HepG2 (cell line): Measurements from ENCODE around the gene SORBS2. TPM values are rescaled to one million over a fixed set of nuclear protein-coding genes. Genes with fewer than 3 reads are reported as not detected.

Experiments used
- ATAC-seq: fragments of 200-7000 bp; cut with Tn5 transposase; 3 replicates; pipeline ENCODE4 v1.9.1; 2020; ENCODE audit warnings: mild to moderate bottlenecking, moderate library complexity
- BruUV-seq: library from RNA; stranded (reverse); fragments of 400-500 nt; replicated peaks from 2 replicates; lab custom pipeline; 2021; lab: Mats Ljungman, UMichigan
- CTCF ChIA-PET: fragments of 300-600 bp; formaldehyde crosslinking; extraction: SDS; loops from one replicate; lab custom pipeline; 2021; ENCODE audit warnings: low total read pairs, inconsistent platforms, low intra/inter-chr PET ratio; lab: Yijun Ruan, JAX
- POLR2A ChIA-PET: fragments of 350-600 bp; sonication (Branson Sonifier 250); formaldehyde crosslinking; loops from one replicate; lab custom pipeline; 2020; ENCODE audit warnings: antibody characterized with exemption, inconsistent platforms; lab: Yijun Ruan, JAX
- DNase-seq: peaks from one replicate; pipeline ENCODE4 v3.0.0-alpha.2; 2015; ENCODE audit warnings: low spot score
- FAIRE-seq: peaks from 3 replicates; lab custom pipeline; 2011; peaks lifted over from hg19 to GRCh38; lab: Jason Lieb, UNC
- H2AFZ ChIP-seq: one replicate; pipeline ENCODE4 v1.6.1; 2011; ENCODE audit warnings: low read length, inconsistent platforms
- H3K27ac ChIP-seq: fragments of 300-600 bp; 3 replicates; pipeline ENCODE4 v1.8.0; 2011; ENCODE audit warnings: mixed run types, mild to moderate bottlenecking, mixed read lengths, low read length, inconsistent platforms; ENCODE audit not compliant: insufficient read depth; ENCODE audit errors: extremely low read length
- H3K27me3 ChIP-seq, 2 experiments: fragments of 200-600 bp in 1 of 2; 2 replicates in 1 of 2; 3 replicates in 1 of 2; pipeline versions ENCODE4 v1.6.0 to v1.8.0; 2011; ENCODE audit warnings: low read length in 2 of 2, mild to moderate bottlenecking in 2 of 2, moderate library complexity in 2 of 2, inconsistent platforms in 1 of 2; ENCODE audit not compliant: insufficient read depth in 2 of 2, control insufficient read depth in 1 of 2
- H3K36me3 ChIP-seq, 2 experiments: fragments of 200-600 bp in 1 of 2; replicated peaks in 1 of 2; 2 replicates in 1 of 2; 3 replicates in 1 of 2; pipeline versions ENCODE4 v1.5.1 to v1.8.0; 2011; ENCODE audit warnings: low read length in 2 of 2, inconsistent platforms in 1 of 2; ENCODE audit not compliant: insufficient read depth in 2 of 2, control insufficient read depth in 1 of 2
- H3K4me1 ChIP-seq: 2 replicates; pipeline ENCODE4 v1.5.1; 2012; ENCODE audit warnings: low read length, inconsistent platforms; ENCODE audit not compliant: insufficient read depth
- H3K4me2 ChIP-seq: 2 replicates; pipeline ENCODE4 v1.6.0; 2011; ENCODE audit warnings: low read depth, low read length, inconsistent platforms
- H3K4me3 ChIP-seq, 3 experiments: fragments of 200-600 bp in 1 of 3; sonication (generic), shearing (Covaris generic) in 1 of 3; replicated peaks in 1 of 3; 2 replicates each; pipeline ENCODE4 v1.5.1; 2011 to 2016; ENCODE audit warnings: low read length in 3 of 3, inconsistent platforms in 2 of 3, low read depth in 2 of 3, mild to moderate bottlenecking in 2 of 3, control low read depth in 1 of 3, mixed read lengths in 1 of 3; ENCODE audit not compliant: insufficient read depth in 1 of 3
- H3K79me2 ChIP-seq: one replicate; pipeline ENCODE4 v1.6.1; 2011; ENCODE audit warnings: low read length, inconsistent platforms; ENCODE audit not compliant: insufficient read depth
- H3K9ac ChIP-seq: 2 replicates; pipeline ENCODE4 v1.6.0; 2011; ENCODE audit warnings: mild to moderate bottlenecking, low read depth, low read length, inconsistent platforms; ENCODE audit not compliant: insufficient read depth
- H3K9me3 ChIP-seq: 2 replicates; pipeline ENCODE4 v1.5.1; 2012; ENCODE audit warnings: mild to moderate bottlenecking, low read length
- H4K20me1 ChIP-seq: 2 replicates; pipeline ENCODE4 v1.6.0; 2011; ENCODE audit warnings: inconsistent platforms, mild to moderate bottlenecking, low read length, moderate library complexity; ENCODE audit not compliant: insufficient read depth
- ATF3 ChIP-seq: sonication (generic); formaldehyde crosslinking; IDR thresholded peaks from 2 replicates; pipeline ENCODE4 v1.4.0; 2020; ENCODE audit warnings: missing genetic modification reagents
- CEBPG ChIP-seq: IDR thresholded peaks from 2 replicates; pipeline ENCODE4 v1.6.1; 2016
- CENPX ChIP-seq: sonication (generic); formaldehyde crosslinking; IDR thresholded peaks from 2 replicates; pipeline ENCODE4 v1.9.0; 2021; ENCODE audit warnings: mild to moderate bottlenecking, missing genetic modification reagents, moderate library complexity
- DBP ChIP-seq: sonication (generic); formaldehyde crosslinking; IDR thresholded peaks from 2 replicates; pipeline ENCODE4 v1.4.0; 2020; ENCODE audit warnings: missing genetic modification reagents; ENCODE audit errors: not compliant biosample characterization
- ETS1 ChIP-seq: sonication (generic); formaldehyde crosslinking; IDR thresholded peaks from 2 replicates; pipeline ENCODE4 v1.4.0; 2020; ENCODE audit warnings: missing genetic modification reagents
- LBX2 ChIP-seq: sonication (generic); formaldehyde crosslinking; IDR thresholded peaks from 2 replicates; pipeline ENCODE4 v1.5.0; 2020; ENCODE audit warnings: missing genetic modification reagents, mild to moderate bottlenecking, borderline replicate concordance
- MAF1 ChIP-seq: sonication (generic); formaldehyde crosslinking; IDR thresholded peaks from 2 replicates; pipeline ENCODE4 v1.5.0; 2020; ENCODE audit warnings: missing genetic modification reagents, borderline replicate concordance
- PAF1 ChIP-seq: IDR thresholded peaks from 2 replicates; pipeline ENCODE4 v1.6.1; 2016; ENCODE audit warnings: missing genetic modification reagents, missing compliant biosample characterization
- PREB ChIP-seq: sonication (generic); formaldehyde crosslinking; IDR thresholded peaks from 2 replicates; pipeline ENCODE4 v1.4.0; 2020; ENCODE audit warnings: missing genetic modification reagents
- SMC3 ChIP-seq: IDR thresholded peaks from 2 replicates; pipeline ENCODE4 v1.6.1; 2011; ENCODE audit warnings: low read length, improper control_type of control experiment
- THAP8 ChIP-seq: sonication (generic); formaldehyde crosslinking; IDR thresholded peaks from 2 replicates; pipeline ENCODE4 v1.5.1; 2020; ENCODE audit warnings: missing genetic modification reagents, mild to moderate bottlenecking, borderline replicate concordance
- TRAFD1 ChIP-seq: sonication (generic); formaldehyde crosslinking; IDR thresholded peaks from 2 replicates; pipeline ENCODE4 v1.5.1; 2020; ENCODE audit warnings: missing genetic modification reagents, mild to moderate bottlenecking, borderline replicate concordance
- ZBTB1 ChIP-seq: sonication (generic); formaldehyde crosslinking; IDR thresholded peaks from 2 replicates; pipeline ENCODE4 v1.4.0; 2020; ENCODE audit warnings: missing genetic modification reagents, borderline replicate concordance
- WGBS: methylation state at CpG from one replicate; pipeline ENCODE4 v1.1.6; 2017; ENCODE audit warnings: low lambda C conversion rate; 5-methylcytosine and 5-hydroxymethylcytosine counted together
- in situ Hi-C: cut with HindIII; loops from 2 replicates; pipeline ENCODE4 v1.10.0; 2017; ENCODE audit warnings: low pct_unique_long_range_greater_than_20kb; ENCODE audit not compliant: extremely low pct_ligation_motif_present
- intact Hi-C: fragments of 100-400 bp; cut with micrococcal nuclease; formaldehyde crosslinking; loops from one replicate; pipeline ENCODE4 v1.10.0; 2022; ENCODE audit not compliant: unreplicated experiment
- polyA plus RNA-seq, 8 experiments: library from polyadenylated mRNA; depleted of rRNA in 3 of 8; stranded (reverse) in 7 of 8; unstranded in 1 of 8; fragments of >200 nt; fragmentation: Illumina TruSeq in 4 of 8; extraction: Trizol in 4 of 8; gene quantifications; 2 replicates each; pipeline versions ENCODE4 v1.2.1 to v1.2.3, GENCODE V29; 2011 to 2016; ENCODE audit warnings: low read depth in 4 of 8, missing spikeins in 1 of 8, mixed read lengths in 1 of 8; ENCODE audit not compliant: insufficient read depth in 1 of 8
- total RNA-seq, 5 experiments: library from RNA; depleted of rRNA; stranded (reverse); fragments of >200 nt; fragmentation: Illumina TruSeq; extraction: Trizol; gene quantifications; 2 replicates each; pipeline ENCODE4 v1.2.3, GENCODE V29; 2016; ENCODE audit warnings: low read depth in 1 of 5

SORBS2 gene
- total and polyA plus RNA-seq, 2 of the 13 experiments (the other 11 are each of a cell fraction or from before 2014, with no cell fraction given), result 25.0 to 80.5 TPM

GRCh38 chr4:185716577-185717376, 95.2 kb downstream of the SORBS2 start:
- CTCF ChIA-PET, result no interaction called here
- no peak overlapping the region for H2AFZ ChIP-seq
- no peak overlapping the region for H3K9ac ChIP-seq
- ATAC-seq (no peak), FAIRE-seq (no peak), DNase-seq (no peak)
- H3K27me3 ChIP-seq, result no peaks in the 10 kb centered on the region
- H3K4me1 ChIP-seq, result peaks cover 71% of the 10 kb centered on the region
- no peak overlapping the region for H3K4me3 ChIP-seq
- POLR2A ChIA-PET, result interaction anchor here (1.1 kb wide), 1 partner anchor 94 kb away, joined by 3 read pairs; no protein-coding TSS in a partner anchor
- H3K27ac ChIP-seq, result no peak overlapping the region
- no TSS peak for BruUV-seq
- TF ChIP-seq CENPX (CRISPR knock-in tag), result no peak
- TF ChIP-seq ETS1 (CRISPR knock-in tag), result no peak
- no peak for TF ChIP-seq ATF3 (CRISPR knock-in tag)
- no peak for TF ChIP-seq PREB (CRISPR knock-in tag)
- no peak for TF ChIP-seq ZBTB1
- no peak for TF ChIP-seq CEBPG (CRISPR knock-in tag)
- TF ChIP-seq DBP (CRISPR knock-in tag), result no peak
- no peak for TF ChIP-seq THAP8 (CRISPR knock-in tag)
- no peak for TF ChIP-seq SMC3
- TF ChIP-seq TRAFD1 (CRISPR knock-in tag), result no peak
- no peak for TF ChIP-seq PAF1
- no peak for TF ChIP-seq MAF1 (CRISPR knock-in tag)
- no peak for TF ChIP-seq LBX2
- intact Hi-C loops, result no loop called here
- peaks cover 16% of the 10 kb centered on the region for H3K79me2 ChIP-seq
- H3K9me3 ChIP-seq, result no peaks in the 10 kb centered on the region
- no peak overlapping the region for H3K4me2 ChIP-seq
- WGBS, result 96% methylated on average over 15 of the region's 15 CpGs
- in situ Hi-C loops, result no loop called here
- no peaks in the 10 kb centered on the region for H4K20me1 ChIP-seq
- no peaks in the 10 kb centered on the region for H3K36me3 ChIP-seq
